IPS-11a (cell line): Measurements from ENCODE around the gene ADAD2.
A peak's percentile ranks its signal among the peaks of the same experiment; 100 is the strongest.

Experiments used
- H3K4me3 ChIP-seq: one replicate; pipeline ENCODE4 v1.5.1; 2013; ENCODE audit warnings: low read depth, low read length, control low read depth

The ADAD2 gene

GRCh38 chr16:84176192-84177053, 14.5 kb upstream of the ADAD2 start:
- H3K4me3 ChIP-seq, result no peak overlapping the region

DNA sequence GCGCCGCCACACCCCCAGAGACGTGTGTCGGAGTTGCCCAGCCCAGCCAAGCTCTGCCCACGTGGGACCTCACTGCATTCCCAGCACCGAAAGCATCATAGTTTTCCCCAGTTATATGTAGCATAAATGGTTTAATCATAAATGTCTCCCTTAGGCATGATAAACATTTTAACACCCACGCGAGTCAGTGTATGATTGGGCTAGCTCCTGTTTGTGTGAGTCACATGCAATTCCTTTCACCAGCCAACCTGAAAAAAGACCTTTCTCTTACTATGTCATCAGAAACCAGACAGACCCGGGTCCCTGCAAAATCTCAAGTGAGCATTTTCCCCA, 13.2 kb upstream of the ADAD2 start:
- H3K4me3 ChIP-seq, result no peak overlapping the region

DNA sequence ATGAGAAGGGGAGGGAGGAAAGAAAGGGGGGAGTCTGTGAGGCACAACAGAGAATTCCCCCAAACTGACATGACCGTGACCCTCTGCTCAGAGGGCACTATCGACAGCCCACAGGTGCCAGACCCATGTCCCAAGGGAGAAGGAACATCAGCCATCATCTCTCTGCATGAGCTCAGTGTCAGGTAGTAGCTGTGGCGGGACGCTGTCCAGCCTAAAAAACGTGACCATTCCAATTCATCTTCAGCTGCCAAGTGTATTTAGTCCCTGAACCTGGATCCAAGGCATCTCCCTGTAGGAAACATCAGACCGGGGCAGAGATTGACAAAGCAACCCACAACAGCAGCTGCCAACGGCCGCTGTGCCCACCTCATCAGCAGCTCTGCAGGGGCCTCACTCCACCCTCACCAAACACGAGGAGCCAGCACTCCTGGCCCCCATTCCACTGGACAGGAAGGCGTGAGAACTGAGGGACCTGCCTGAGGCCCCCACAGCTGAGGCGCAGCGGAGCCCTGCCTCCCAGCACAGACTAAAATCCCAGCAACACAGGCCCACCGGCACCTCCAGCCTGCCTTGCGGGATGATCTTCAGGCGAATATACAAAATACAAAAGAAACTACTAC, 12.7 kb upstream of the ADAD2 start:
- no peak overlapping the region for H3K4me3 ChIP-seq

- no peak overlapping the region for H3K4me3 ChIP-seq
Measured at GRCh38 chr16:84178892-84179611, 11.9 kb upstream of the ADAD2 start.

DNA sequence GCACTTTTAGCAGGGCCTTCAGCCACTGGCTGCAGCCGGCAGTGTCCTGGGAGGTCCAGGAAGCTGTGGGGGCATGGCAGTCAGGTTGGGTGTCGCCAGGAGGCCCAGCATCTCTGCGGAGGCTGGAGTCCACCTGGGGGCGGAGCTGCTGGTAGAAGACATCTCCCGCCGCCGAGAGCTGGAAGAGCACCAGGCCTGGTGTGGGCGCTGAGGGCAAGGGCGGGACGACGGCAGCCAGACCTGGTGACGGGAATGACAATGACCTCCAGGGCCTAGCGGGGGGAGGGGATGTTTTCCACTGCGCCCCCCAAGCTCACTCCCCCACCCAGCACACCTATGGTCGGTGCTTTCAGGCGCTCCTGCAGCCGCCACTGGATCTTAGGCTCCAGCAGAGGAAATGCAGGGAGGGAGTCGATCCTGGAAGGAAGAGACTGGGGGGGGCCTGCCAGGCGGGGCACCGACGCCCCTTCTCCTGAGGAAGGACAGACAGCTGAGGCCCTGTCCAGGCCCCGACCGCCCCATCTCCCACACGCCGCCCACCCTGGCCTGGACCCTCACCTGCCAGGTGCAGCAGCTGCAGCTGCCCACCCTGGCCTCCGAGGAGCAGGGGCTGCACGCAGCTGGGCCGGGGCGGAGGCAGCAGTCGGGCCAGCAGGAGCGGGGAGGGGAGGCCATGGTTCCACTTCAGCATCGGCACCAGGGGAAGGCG, 11.2 kb upstream of the ADAD2 start:
- H3K4me3 ChIP-seq, result no peak overlapping the region

- H3K4me3 ChIP-seq, result no peak overlapping the region
Measured at GRCh38 chr16:84180519-84181140, 10.3 kb upstream of the ADAD2 start.

DNA sequence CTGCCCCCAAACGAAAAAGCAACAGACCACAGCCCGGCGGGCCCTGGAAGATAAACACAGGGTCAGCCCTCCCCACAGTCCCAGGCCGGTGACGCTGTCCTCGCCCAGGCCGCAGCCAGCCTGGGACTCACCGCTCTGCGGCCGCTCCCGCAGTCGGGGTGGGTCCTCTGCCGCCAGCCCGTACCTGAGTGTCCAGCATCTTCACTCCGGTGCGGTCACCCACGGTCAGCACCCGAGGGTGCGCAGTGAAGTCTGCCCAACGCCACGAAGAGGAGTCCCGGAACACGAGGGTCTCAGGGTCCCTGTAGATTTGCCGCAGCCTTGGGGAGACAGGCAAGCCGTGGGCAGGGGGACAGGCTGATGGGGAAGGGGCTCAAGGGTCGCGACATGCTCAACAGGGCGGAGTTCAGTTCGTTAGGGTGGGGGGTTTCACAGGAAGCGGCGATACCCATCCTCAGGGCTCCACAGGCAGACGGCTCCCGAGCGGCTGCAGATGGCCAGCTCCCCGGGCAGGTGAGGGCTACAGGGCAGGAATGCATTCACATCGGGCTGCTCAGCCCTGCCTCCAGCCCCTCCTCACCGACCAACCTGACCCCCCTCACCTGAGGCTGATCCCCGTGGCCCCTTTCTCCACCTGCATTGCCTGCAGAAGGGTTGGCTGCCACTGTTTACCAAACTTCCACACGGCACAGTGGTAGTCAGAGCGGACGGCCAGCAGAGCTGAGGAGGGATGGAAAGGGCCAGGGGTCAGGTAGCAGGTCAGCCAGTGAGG, 9.6 kb upstream of the ADAD2 start:
- H3K4me3 ChIP-seq, result no peak overlapping the region

- H3K4me3 ChIP-seq, result no peak overlapping the region
Measured at GRCh38 chr16:84182104-84182503, 8.9 kb upstream of the ADAD2 start.

DNA sequence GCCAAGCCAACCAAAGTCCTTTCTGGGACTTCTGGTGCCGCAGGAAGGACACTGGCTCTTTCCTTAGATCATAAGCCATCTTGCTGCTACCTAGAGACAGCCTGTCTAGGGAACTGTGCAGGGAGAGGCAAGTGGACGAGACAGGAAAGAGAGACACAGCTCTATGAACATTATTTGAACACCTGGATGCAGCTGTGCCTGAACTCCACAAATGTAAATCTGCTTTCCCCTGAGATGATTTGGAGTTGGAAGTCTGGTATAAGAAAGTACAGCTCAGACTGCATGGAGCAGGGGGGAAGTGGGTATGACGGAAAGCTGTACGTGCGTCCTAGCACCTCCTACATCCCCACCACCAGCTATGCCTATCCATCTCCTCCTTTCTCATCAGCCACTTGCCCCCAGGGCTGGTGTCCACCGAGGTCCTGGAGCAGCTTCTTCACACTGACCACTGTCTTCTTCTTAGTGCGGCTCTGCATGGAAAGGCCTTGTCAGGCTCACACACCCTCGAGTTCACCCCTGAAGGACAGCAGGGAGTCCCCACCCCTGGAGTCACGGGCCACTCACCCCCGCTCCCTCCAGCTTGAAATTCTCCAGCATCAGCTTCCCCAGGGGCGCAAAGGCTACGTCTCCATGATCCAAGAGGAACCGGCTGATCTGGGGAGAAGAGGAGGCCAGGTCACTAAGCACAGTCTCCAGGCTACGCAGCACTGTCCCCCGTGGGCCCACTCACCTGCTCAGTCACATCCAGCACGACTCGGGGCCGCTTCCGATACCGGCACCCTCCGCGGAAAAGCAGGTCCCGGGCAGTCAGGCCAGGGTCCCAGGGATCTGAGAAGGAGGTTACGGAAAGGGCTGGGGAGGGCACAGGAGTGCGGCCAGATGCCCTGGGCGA, 8.0 kb upstream of the ADAD2 start:
- H3K4me3 ChIP-seq, result no peak overlapping the region

- H3K4me3 ChIP-seq, result no peak overlapping the region
Measured at GRCh38 chr16:84183572-84183875, 7.4 kb upstream of the ADAD2 start.

GRCh38 chr16:84183911-84184591, 6.9 kb upstream of the ADAD2 start:
- H3K4me3 ChIP-seq, result no peak overlapping the region

- H3K4me3 ChIP-seq, result no peak overlapping the region
Measured at GRCh38 chr16:84184775-84185174, 6.2 kb upstream of the ADAD2 start.

GRCh38 chr16:84186685-84187437, 4.1 kb upstream of the ADAD2 start, which contains the start of gene TAF1C:
Gene TAF1C, minus strand, starts transcription at chr16:84187057. Its CDS starts 2,069 bp downstream, at chr16:84184988.
- H3K4me3 ChIP-seq, result peak within 1 kb of the TSS; percentile 96

GRCh38 chr16:84191466-84191865, 509 bp downstream of the ADAD2 start:
- H3K4me3 ChIP-seq, result no peak overlapping the region

DNA sequence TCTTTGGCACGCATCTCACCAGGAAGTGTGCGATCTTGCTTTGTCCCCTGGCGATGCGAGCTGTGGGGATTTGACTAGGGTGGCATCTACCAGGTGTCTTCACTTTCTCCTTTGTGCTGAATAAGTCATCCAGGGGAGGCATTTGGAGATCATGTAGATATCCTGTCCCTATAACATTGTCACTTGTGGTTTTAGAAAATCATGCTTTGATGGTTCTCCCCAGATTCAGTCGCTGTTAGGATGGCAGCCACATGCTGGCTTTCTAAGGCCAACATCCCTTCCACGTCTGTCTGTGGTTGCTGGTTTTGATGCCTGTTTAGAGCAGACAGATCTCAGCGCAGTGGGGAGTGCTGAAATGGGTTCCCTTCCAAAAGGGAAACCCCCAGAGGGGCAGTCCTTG, 2.5 kb downstream of the ADAD2 start:
- H3K4me3 ChIP-seq, result no peak overlapping the region

DNA sequence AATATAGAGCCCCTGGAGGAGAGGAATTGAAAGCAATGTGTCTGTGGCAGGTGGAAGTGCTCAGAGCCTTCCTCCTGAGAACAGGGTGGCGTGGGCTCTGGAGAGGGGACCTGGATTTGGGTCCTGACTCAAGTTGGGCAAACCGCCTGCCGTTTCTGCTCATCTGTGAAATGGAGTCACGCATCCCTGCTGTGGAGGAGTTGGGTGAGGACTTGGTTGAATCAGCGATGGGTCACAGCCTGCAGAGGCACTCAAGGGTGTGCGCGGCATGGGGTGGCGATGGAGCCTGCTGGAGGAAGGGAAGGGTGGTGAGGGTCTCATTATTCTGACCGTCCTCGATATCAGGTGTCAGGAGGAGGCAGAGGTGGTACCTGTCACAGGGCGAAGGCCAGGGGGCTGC, 3.1 kb downstream of the ADAD2 start:
- no peak overlapping the region for H3K4me3 ChIP-seq

GRCh38 chr16:84194470-84195200, 3.7 kb downstream of the ADAD2 start:
- H3K4me3 ChIP-seq, result no peak overlapping the region
